HUES6 (cell line): ENCODE measurements around the gene ST3GAL3.

Source experiments
- H3K27ac ChIP-seq: 2 replicates; pipeline ENCODE4 v1.7.0; 2013; ENCODE audit warnings: low read depth, mild to moderate bottlenecking, low read length, inconsistent platforms
- H3K27me3 ChIP-seq: 2 replicates; pipeline ENCODE4 v1.6.1; 2013; ENCODE audit warnings: low read length; ENCODE audit not compliant: control insufficient read depth, insufficient read depth
- H3K36me3 ChIP-seq: 2 replicates; pipeline ENCODE4 v1.6.1; 2013; ENCODE audit warnings: low read length; ENCODE audit not compliant: control insufficient read depth, insufficient read depth
- H3K4me1 ChIP-seq: 2 replicates; pipeline ENCODE4 v1.6.1; 2013; ENCODE audit warnings: low read length; ENCODE audit not compliant: control insufficient read depth, insufficient read depth
- H3K4me3 ChIP-seq: 2 replicates; pipeline ENCODE4 v1.5.1; 2013; ENCODE audit warnings: low read depth, low read length
- H3K9ac ChIP-seq: one replicate; pipeline ENCODE4 v1.6.1; 2013; ENCODE audit warnings: mild to moderate bottlenecking, low read length
- H3K9me3 ChIP-seq: 2 replicates; pipeline ENCODE4 v1.6.1; 2013; ENCODE audit warnings: low read depth, low read length; ENCODE audit not compliant: control insufficient read depth, insufficient read depth

Gene ST3GAL3

GRCh38 chr1:43806183-43806582 lies 98.8 kb downstream of the ST3GAL3 start:
- Histone ChIP-seq H3K4me1 (0 out of 2 replicates have a peak, but pooled peaks cover 5% of the 10 kb centered on the region), H3K36me3 (no peaks in the 10 kb centered on the region), H3K27me3 (no peaks in the 10 kb centered on the region), H3K9ac (no peak overlapping the region), H3K4me3 (no peak overlapping the region), H3K27ac (no peak overlapping the region), H3K9me3 (peaks cover 13% of the 10 kb centered on the region)

- Histone ChIP-seq H3K27ac (no peak overlapping the region), H3K9ac (no peak overlapping the region), H3K27me3 (no peaks in the 10 kb centered on the region), H3K9me3 (peaks cover 13% of the 10 kb centered on the region), H3K36me3 (no peaks in the 10 kb centered on the region), H3K4me3 (no peak overlapping the region), H3K4me1 (peaks cover 9% of the 10 kb centered on the region; the same call in 1 of the 2 replicates)
Measured at GRCh38 chr1:43809097-43809673, 101.8 kb downstream of the ST3GAL3 start.

- no peaks in the 10 kb centered on the region for H3K36me3 ChIP-seq
- H3K27ac ChIP-seq, result no peak overlapping the region
- peaks cover 5% of the 10 kb centered on the region; the same call in 1 of the 2 replicates for H3K4me1 ChIP-seq
- no peaks in the 10 kb centered on the region for H3K27me3 ChIP-seq
- H3K4me3 ChIP-seq, result no peak overlapping the region
- H3K9me3 ChIP-seq, result peaks cover 13% of the 10 kb centered on the region
- H3K9ac ChIP-seq, result no peak overlapping the region
Measured at GRCh38 chr1:43812579-43812978, 105.2 kb downstream of the ST3GAL3 start.

- H3K9me3 ChIP-seq, result peaks cover 7% of the 10 kb centered on the region
- no peaks in the 10 kb centered on the region for H3K36me3 ChIP-seq
- H3K4me3 ChIP-seq, result no peak overlapping the region
- no peak overlapping the region for H3K27ac ChIP-seq
- peaks cover 5% of the 10 kb centered on the region; the same call in 1 of the 2 replicates for H3K4me1 ChIP-seq
- H3K27me3 ChIP-seq, result no peaks in the 10 kb centered on the region
- H3K9ac ChIP-seq, result no peak overlapping the region
Measured at GRCh38 chr1:43814401-43814800, 107.1 kb downstream of the ST3GAL3 start.

- H3K27me3 ChIP-seq, result no peaks in the 10 kb centered on the region
- H3K36me3 ChIP-seq, result no peaks in the 10 kb centered on the region
- no peak overlapping the region for H3K27ac ChIP-seq
- H3K9me3 ChIP-seq, result peaks cover 5% of the 10 kb centered on the region
- H3K4me1 ChIP-seq, result peaks cover 11% of the 10 kb centered on the region
- no peak overlapping the region for H3K4me3 ChIP-seq
- H3K9ac ChIP-seq, result no peak overlapping the region
Measured at GRCh38 chr1:43817304-43817939, 110.1 kb downstream of the ST3GAL3 start.

GRCh38 chr1:43818691-43819090 lies 111.4 kb downstream of the ST3GAL3 start:
- Histone ChIP-seq H3K4me3 (no peak overlapping the region), H3K27ac (no peak overlapping the region), H3K4me1 (peaks cover 6% of the 10 kb centered on the region), H3K27me3 (no peaks in the 10 kb centered on the region), H3K36me3 (no peaks in the 10 kb centered on the region), H3K9ac (no peak overlapping the region), H3K9me3 (peaks cover 5% of the 10 kb centered on the region)

GRCh38 chr1:43819357-43819756 lies 112.0 kb downstream of the ST3GAL3 start:
- Histone ChIP-seq H3K9ac (no peak overlapping the region), H3K9me3 (peaks cover 5% of the 10 kb centered on the region), H3K4me3 (no peak overlapping the region), H3K36me3 (no peaks in the 10 kb centered on the region), H3K4me1 (peaks cover 6% of the 10 kb centered on the region), H3K27me3 (no peaks in the 10 kb centered on the region), H3K27ac (no peak overlapping the region)

- Histone ChIP-seq H3K27me3 (no peaks in the 10 kb centered on the region), H3K4me1 (peaks cover 6% of the 10 kb centered on the region), H3K9ac (no peak overlapping the region), H3K36me3 (no peaks in the 10 kb centered on the region), H3K27ac (no peak overlapping the region; the same call in 1 of the 2 replicates), H3K4me3 (no peak overlapping the region), H3K9me3 (peaks cover 5% of the 10 kb centered on the region)
Measured at GRCh38 chr1:43821471-43821870, 114.1 kb downstream of the ST3GAL3 start.

- Histone ChIP-seq H3K36me3 (no peaks in the 10 kb centered on the region), H3K4me1 (peaks cover 6% of the 10 kb centered on the region), H3K9ac (no peak overlapping the region), H3K4me3 (no peak overlapping the region), H3K9me3 (peaks cover 5% of the 10 kb centered on the region), H3K27me3 (no peaks in the 10 kb centered on the region), H3K27ac (no peak overlapping the region)
Measured at GRCh38 chr1:43822040-43822690, 114.8 kb downstream of the ST3GAL3 start.

GRCh38 chr1:43824795-43825194 lies 117.5 kb downstream of the ST3GAL3 start:
- Histone ChIP-seq H3K27ac (no peak overlapping the region), H3K4me3 (no peak overlapping the region), H3K9me3 (no peaks in the 10 kb centered on the region), H3K9ac (no peak overlapping the region), H3K4me1 (peaks cover 6% of the 10 kb centered on the region), H3K36me3 (no peaks in the 10 kb centered on the region), H3K27me3 (no peaks in the 10 kb centered on the region)

GRCh38 chr1:43828574-43828973 lies 121.2 kb downstream of the ST3GAL3 start:
- H3K27me3 ChIP-seq, result no peaks in the 10 kb centered on the region
- H3K36me3 ChIP-seq, result no peaks in the 10 kb centered on the region
- no peak overlapping the region for H3K9ac ChIP-seq
- no peaks in the 10 kb centered on the region for H3K9me3 ChIP-seq
- H3K4me3 ChIP-seq, result no peak overlapping the region
- no peak overlapping the region for H3K27ac ChIP-seq
- peaks cover 2% of the 10 kb centered on the region; the same call in 1 of the 2 replicates for H3K4me1 ChIP-seq
